CD4-positive, alpha-beta T cell treated with Interleukin-2 at 100 ng/mL for 4 hours (primary cell): ENCODE data around the gene GRK5.
A peak's percentile ranks its signal among the peaks of the same experiment; 100 is the strongest.
"Not testable (repeated sequence)": the region's sequence is repeated elsewhere in the genome, so short reads cannot be mapped to it uniquely, and the experiment has no call there.

ENCODE experiments used
- DNase-seq: peaks from one replicate; pipeline ENCODE4 v3.0.0-alpha.2; 2020; ENCODE audit warnings: low spot score

GRK5 gene

DNA sequence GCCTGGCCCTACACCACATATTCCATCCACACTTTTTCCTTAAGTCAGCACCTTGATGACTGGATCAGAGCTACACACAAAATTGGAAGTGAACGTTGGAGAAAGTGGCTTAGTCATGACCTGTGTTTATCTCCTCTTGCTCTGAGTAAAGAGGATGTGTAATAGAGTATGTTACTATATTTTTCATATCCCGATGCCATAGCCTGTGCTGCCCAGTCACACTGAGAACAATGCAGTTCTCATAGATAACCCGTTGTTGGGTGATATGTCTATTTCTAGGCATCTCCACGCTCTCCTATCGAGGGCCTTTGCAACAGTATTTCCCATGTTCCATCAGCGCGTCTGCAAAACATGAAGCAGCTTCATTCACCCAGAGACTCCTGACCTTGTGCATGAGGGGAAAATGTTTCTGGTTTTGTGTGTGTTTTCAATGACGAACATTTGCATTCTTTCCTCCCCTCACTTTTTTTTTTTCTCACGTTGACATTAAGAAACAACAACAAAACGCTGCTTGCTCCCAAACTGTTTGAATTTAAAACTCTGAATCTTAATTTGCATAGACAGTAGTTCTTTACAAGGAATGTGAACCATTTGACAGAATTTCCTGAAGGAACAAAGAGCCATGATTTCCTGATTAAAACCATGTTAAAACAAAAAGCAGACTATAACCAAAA, 43.4 kb downstream of the GRK5 start:
- DNase-seq, result no peak

DNA sequence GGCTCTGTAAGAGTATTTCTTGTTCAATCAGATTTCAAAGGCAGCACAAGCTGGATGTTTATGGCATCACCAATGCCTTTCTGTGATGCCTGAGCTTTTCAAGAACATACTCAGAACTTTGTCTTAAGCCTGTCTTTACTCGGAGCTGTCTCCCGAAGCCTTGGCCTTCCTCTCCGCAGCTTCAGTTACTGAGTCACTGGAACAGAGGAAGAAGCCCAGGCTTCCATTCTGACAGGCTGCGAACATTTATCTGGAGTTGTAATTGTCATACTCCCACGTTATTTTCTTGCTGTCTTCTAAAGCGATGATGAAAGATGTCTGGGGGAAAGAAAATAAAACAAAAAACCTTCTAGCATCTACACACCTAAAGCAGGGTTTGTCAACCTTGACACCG, 43.9 kb downstream of the GRK5 start:
- DNase-seq, result no peak

DNA sequence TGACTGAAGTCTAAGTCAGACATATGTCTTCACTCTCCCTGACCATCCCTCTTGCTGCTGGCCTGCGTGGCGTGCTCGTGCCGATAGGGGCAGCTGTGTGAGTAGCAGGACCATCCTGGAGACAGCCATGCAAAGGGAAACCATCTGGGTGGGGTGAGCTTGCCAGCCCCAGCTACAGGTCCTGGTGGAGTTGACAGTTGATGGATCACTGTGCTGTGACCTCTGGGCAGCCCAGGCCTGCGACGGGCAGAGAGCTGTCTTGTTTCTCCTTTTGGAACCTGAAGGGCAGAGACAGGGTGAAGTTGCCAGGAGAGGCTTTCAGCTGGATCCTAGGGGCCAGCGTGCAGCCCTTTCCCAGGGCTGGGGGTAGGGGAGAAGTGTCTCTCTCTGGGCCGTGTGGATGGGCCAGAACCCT, 44.7 kb downstream of the GRK5 start:
- DNase-seq, result no peak

DNA sequence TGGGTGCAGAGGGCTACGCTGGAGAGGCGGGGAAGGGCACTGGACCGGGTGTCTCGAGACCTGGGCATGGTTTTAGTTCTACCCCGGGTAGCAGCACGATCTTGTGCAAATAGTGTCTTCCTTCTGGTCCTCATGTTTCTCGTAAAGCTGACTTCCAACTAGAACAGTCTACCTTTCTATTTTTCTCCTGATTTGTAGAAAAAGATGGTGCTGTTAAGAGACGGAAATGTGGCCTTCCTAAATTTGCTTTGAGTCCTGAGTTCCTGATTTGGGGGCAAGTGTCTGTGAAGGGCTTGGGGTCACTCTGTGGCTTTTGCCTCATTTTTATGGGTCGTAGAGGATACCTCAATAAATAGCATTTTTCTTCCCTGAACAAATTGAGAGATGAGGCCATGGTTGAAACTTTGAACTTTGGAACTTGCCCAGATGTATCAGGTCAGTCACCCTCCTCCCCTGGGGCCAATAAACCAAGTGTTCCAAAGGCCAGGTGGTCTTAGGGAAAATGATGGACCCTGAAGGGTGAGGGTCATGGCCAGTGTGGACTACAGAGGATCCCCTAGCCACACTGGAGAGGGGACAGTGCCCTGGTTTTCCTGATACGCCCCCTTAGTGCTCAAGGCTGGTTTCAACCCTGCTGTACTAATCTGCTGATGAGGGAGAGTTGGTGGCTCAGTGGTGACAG, 45.2 kb downstream of the GRK5 start:
- no peak for DNase-seq

DNA sequence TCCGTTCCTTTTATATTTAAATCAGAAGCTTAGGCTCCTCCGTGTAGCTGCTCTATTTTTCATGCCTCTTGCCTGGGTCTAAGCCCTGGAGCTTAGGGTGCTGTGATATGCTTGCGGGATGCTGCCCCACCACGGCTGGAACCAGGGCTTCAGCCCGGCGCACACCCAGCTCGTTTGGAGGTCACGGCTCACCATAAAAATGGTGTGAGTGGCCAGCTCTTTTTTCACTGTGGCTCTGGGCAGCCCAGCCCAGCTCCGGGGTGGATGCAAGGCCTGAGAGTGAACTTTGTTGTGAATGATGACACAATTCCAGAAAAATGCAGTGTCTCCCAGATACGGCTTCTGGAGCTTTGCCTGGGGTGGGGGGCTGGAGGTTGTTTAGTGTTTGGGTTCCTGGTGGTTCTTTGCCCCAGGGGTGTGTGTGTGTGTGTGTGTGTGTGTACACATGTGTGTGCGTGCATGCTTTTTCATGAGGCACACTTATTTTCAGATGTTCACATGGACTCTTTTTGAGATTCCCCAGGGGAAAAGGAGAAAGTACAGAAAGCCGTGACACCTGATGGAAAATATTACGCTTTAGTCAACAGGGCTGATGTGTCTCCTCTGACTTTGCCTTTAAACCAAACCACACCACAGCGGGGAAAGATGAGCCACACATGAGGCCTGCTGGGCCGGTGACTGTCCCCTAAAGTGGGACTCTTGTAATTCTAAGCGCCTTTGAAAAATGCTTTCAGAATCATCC, 46.2 kb downstream of the GRK5 start:
- DNase-seq, result no peak

DNA sequence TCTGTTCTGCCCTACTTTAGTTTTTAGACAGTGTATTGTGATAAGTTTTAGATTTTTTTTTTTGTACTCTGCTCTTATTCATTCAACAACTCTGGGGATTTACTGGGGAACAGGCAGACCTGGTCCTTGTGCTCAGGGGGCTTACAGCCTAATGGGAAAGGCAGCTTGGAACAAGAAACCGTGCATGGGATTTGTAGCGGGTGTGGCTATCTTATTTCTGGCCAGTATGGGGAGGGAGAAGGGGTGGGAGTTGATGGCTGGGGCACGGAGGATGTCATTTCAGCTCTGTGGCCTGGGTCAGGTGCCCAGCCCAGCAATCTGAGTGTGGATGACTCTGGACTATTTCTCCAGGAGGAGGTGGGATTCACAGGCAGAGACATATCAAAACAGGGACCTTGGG, 47.0 kb downstream of the GRK5 start:
- DNase-seq, result no peak

DNA sequence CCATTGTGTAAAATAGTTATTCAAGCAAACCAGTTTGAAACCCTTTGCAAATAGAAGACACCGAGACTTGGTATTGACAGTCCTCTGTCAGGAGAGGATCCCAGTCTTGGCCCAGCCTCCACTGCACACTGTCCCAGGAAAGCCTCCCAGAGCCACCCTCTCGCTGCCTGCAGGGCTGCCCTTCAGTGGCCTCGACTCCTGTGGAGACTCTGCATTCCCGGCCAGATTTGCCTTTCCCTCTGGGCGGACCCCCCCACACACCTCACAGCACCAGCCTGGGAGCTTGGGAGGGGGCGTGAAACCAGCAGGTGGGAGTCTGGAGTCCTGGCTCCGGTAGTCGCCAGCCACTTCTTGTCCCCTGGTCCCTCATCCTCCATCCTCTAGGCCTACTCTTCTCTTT, 48.7 kb downstream of the GRK5 start:
- no peak for DNase-seq

DNA sequence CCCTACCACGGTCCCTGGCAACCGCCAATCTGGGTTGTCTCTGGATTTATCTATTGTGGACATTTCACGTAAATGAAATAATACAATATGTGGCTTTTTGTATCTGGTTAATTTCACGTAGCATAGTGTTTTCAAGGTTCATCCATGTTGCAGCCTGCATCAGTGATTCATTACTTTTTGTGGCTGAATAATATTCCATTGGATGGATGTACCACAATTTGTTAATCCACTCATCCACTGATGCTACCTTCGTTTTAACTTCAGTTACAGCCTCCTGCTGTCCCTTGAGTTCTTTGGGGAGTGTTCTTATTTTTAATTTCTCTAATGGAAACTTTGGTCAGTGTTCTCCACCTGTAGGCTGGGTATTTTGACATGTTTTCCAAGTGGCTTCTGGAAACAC, 49.5 kb downstream of the GRK5 start:
- no peak for DNase-seq

DNA sequence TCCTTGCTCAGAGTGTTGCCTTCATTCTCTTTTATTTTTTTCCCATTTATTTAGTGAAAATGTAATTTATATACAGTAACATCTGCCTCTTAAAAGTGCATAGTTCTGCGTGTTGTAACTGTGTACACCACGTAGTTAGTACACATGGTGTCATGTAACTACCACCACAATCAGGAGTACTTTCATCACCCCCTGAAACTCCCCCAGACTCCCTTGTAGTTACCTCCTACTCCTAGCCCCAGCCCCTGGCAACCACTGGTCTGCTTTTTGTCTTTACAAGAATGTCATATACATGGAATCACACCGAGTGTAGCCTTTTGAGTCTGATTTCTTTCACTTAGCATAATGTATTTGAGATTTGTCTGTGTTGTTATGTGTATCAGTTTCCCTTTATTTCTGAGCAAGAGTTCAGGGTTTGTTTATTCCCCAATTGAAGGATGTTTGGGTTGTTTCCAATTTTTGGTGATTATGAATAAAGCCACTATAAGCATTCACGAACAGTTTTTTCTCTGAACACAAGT, 50.6 kb downstream of the GRK5 start:
- no peak for DNase-seq

DNA sequence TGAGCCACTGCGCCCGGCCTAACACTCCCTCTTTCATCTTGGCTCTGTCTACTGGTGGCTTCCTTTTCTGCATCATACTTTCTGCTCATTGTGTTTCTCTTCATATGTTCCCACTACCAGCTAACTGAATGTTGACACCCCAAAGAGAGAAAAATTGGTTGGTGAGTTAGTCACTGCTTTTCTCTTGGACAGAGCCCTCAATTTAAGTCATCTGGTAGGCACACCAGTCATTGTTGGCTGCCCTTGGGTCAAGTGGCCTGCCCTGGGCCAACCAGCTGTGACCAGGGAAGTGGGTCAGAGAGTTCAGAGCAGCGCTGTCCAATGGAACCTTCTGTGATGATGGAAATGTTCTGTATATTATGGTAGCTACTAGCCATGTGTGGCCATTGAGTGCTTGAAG, 52.0 kb downstream of the GRK5 start:
- DNase-seq, result no peak

DNA sequence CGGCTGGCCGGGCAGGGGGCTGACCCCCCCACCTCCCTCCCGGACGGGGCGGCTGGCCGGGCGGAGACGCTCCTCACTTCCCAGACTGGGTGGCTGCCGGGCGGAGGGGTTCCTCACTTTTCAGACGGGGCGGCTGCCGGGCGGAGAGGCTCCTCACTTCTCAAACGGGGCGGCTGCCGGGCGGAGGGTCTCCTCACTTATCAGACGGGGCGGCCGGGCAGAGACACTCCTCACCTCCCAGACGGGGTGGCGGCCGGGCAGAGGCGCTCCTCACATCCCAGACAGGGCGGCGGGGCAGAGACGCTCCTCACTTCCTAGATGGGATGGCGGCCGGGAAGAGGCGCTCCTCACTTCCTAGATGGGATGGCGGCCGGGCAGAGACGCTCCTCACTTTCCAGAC, 53.6 kb downstream of the GRK5 start:
- not testable (repeated sequence) for DNase-seq

DNA sequence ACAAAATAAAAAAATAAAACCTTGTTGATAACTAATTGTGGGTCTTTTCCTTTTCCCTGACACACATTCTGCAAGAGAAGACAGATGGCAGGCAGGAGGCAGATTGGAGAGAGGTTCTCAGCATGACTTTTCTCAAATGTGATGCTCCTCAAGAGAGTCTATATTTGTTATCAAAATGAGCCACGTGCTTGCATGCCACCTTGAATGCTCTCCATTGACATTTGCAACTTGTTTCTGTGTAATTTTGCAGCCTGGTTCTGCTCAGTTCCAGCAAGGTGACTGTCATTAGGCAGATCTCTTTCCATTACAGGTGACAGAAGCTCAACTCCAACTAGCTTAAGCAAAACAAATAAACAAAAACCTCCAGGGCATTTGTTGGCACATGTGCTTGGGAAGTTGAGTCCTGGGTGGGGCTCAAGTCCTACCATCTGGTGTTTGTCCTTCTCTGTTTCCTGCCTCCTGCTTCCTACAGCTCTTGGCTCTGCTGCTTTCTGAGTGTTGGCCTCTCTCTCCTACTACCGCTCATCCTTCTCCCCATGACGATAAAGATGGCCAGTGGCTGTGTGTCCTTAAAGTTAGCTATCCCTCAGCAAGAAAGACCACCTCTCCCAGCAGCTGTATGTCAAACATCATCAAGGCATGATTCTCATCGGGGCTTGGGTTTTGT, 56.7 kb downstream of the GRK5 start:
- DNase-seq, result no peak

DNA sequence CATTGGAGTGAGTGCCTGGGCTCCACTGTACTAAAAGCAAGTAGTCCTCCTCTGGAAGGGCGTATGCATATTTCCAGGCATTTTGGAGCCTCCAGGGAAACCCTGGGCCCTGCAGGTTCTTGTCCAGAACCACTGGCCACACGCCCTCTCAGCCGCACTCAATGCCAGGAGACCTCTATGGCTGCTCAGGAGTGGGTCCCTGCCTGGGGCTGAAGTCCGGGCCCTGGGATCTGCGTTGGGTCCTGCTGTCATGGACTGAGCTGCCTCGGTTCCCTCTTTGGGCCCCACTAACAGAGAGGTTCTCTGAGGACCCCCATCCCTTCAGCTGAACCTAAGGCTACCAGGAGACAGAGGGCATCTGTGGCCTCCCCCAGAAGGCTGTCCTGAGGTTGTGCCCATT, 58.3 kb downstream of the GRK5 start:
- no peak for DNase-seq

DNA sequence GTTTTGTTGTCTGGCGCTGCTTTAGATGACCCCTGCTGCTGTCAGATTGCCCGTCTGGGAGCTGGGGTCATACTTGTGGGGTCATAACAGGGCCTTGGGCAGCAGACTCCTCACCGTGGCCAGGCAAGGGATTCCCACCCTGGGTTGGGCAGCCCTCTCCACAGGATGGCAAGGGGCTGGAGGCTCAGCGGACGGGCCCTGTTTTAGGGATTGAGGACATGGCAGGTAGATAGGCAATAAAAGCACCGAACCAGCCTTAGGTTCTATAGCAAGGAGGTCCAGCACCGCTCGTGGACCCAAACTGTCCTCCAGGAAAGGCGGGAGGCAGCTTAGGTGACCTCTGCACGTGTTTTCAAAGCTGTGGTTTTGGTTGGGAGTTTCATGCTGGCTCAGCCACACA, 60.0 kb downstream of the GRK5 start:
- no peak for DNase-seq

DNA sequence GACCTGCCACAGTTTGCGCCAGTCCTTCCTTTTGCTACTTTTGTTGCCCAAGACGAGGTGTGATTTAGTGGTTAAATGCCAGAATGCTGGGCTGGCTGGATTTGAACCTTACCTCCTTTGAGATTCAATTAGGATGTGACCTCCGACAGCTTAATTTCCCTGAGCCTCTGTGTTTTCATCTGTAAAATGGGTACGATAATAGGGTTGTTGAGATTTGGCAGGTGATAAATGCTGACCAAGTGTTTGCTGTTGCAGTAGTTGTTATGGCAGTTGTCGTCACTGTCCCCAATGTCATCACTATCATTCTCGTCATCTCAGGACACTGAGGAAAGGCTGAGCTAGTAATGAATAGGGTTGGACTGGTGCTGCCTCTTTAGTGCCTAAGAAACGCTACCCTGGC, 61.1 kb downstream of the GRK5 start:
- DNase-seq, result no peak

DNA sequence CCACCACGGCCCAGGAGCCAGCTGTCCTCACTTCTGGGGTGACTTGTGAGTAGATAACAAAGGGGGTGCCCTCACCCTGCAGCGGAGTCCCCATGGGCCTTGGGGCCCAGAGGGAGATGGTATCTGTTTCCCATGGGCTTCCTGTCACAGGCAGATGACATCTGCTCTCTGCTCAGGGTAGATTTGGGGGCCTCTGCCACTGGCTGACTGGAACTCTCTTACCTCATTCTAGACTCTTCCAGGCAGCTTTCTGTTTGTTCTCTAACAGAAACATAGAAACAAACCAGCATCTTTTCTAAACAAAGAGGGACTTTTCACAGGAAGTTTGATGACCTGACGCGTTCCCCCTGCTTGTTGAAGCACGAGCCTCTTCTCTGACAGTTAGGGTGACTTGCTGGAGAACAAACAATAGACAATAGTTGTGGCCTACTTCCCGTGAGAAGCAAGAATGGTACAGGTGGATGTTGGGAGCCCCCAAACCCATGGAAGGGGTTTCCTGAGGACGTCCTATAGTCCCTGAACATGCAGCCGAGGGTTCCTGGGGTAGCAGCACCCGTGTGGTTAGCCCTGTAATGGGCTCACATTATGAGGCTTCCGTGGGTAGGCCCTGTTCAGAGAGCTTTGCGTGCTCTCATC, 61.6 kb downstream of the GRK5 start:
- DNase-seq, result peak; percentile 87

DNA sequence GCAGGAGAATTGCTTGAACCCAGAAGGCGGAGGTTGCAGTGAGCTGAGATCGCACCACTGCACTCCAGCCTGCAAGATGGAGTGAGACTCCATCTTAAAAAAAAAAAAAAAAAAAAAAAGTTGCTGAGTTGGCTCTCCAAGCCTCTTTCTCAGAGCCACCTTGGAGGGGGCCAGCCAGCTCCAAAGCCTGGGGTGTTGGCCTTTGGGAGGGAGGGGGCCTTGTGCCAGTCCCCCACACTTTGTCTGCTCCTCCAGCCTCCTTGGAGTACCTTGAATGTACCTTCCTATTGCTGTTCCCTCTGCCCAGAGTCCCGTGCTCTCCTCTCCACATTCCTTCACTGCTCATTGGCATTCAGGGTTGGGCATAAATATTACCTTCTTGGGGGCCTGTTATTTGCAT, 62.4 kb downstream of the GRK5 start:
- no peak for DNase-seq

DNA sequence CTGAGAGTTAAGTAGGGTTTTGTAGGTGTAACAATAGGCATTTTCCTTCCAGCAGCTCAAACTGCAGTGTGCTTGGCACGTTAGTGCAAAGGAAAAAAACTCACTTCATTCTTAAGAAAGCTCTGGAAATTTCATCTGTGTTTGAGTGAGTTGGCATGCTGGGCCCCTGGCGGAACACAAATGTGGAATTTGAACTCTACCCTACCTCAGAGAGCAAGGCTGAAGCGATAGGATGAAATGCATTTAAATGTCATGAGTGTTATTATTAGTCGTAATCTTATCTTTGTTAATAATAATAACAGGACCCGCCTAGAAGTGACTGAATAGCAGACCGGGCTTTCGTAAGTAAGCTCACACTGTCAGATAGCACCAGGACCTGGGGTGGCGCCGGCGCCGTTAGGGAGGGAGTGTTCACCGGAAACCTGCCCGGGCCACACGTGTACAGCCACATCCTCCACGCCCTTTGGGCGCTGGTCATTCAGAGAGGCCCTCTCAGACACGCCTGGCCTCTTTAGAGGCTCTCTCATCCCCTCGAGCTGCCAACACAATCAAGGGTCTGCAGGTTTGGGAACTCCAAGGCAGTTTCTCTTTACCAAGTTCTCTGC, 63.5 kb downstream of the GRK5 start:
- peak; percentile 58 for DNase-seq

DNA sequence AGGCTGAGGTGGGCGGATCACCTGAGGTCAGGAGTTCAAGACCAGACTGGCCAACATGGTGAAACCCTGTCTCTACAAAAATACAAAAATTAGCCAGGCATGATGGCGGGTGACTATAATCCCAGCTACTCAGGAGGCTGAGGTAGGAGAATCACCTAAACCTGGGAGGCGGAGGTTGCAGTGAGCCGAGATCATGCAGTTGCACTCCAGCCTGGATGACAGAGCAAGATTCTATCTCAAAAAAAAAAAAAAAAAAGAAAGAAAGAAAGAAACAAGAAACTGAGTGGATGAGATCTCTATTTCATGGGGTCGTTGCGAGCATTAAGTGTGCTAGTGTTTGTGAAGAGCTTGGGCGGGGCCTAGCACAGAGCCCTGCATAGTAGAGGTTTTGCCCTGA, 65.0 kb downstream of the GRK5 start:
- DNase-seq, result not testable (repeated sequence)

DNA sequence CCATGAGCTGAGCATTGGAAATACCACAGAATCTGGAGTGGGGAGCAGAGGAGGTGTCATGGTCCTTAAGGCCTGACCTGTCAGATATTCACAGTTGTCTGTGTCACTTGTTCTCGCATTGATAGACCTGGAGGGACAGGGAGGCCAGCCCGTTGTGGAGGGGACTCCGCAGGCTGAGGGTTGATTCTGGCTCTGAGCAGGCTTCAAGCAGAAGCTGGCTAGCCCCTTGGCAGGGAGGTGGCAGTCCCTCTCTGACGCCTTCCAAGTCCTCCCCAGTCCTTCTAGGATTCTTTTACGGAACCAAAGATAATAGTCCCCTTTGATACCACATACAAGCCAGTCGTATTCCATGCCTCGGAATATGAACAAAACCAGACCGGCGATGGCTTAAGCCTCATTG, 65.4 kb downstream of the GRK5 start:
- DNase-seq, result no peak

DNA sequence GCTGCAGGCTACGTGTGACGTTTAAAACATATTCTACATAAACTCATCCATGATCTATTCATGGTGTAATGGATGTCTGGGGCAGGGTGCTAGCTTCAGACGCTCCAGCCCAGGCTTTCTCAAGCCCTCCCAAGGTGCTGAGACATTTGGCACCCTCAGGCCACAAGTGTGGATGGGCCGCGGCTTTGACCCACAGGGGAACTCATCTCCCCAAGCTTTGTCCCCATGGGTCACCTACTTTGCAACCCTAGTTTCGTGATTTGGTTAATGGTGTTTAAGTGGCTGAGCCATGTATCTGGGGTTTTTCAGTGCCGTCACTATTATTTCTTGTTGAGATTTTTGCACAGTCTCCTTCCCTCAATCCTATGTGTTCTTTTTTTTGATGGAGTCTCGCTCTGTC, 66.0 kb downstream of the GRK5 start:
- DNase-seq, result no peak
